ENCODE results near the gene SIPA1L2. TPM values are rescaled to one million over a fixed set of nuclear protein-coding genes. Genes with fewer than 3 reads are reported as not detected.

SIPA1L2 gene
- total RNA-seq, 3 donors from 2014 or later = 78.7 to 94.4 (median 79.0) TPM

DNA sequence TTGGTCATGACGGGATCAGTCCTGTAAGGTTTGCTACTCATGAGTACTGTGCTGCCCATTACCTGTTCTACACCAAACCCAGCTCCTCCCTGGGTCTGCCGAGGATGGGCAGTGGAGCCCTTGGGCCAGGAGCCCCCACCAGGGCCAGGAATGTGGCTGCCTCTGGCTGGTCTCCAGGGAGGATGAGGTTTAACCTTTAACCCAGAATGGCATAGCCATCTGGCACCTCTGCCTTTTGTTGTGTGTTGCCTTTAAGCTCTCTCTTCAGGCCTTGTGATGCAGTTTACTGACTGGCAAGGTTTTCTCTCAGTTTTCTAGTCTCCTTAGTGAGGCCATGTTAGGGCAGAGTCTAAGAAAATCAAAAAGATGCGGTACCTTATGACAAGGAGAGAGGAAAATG lies 38.6 kb downstream of the SIPA1L2 start:
- DNase-seq (no peak), ATAC-seq (no peak)
- TF ChIP-seq, protein P1, sequence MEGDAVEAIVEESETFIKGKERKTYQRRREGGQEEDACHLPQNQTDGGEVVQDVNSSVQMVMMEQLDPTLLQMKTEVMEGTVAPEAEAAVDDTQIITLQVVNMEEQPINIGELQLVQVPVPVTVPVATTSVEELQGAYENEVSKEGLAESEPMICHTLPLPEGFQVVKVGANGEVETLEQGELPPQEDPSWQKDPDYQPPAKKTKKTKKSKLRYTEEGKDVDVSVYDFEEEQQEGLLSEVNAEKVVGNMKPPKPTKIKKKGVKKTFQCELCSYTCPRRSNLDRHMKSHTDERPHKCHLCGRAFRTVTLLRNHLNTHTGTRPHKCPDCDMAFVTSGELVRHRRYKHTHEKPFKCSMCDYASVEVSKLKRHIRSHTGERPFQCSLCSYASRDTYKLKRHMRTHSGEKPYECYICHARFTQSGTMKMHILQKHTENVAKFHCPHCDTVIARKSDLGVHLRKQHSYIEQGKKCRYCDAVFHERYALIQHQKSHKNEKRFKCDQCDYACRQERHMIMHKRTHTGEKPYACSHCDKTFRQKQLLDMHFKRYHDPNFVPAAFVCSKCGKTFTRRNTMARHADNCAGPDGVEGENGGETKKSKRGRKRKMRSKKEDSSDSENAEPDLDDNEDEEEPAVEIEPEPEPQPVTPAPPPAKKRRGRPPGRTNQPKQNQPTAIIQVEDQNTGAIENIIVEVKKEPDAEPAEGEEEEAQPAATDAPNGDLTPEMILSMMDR (IDR thresholded peaks at IDR 0.05) = no peak
- no peak overlapping the region for H3K4me3 ChIP-seq
- peaks cover 3% of the 10 kb centered on the region for H3K36me3 ChIP-seq (ENCODE audit: low read depth)
- H3K9me3 ChIP-seq = no peaks in the 10 kb centered on the region
- intact Hi-C loops (cut with DNase I, micrococcal nuclease) = no loop called here
- H3K4me1 ChIP-seq (ENCODE audit: low read depth) = no peaks in the 10 kb centered on the region

DNA sequence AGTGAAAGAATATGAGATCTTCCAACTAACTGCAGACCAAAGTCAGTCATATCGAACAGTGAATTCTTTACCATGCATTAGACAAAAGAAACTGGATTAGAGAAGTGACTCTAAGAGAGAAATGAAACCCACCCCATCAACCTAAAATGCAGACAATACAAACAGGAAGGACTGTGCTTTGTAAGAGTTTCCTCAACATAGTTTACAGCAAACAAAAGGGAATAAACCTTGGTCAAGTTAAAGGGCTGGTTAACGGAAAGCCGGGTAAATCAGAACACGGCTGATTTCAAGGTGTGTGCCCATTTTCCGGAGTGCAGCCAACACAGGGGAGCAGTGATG lies 39.2 kb downstream of the SIPA1L2 start:
- ATAC-seq = peak; percentile 32
- Histone ChIP-seq H3K36me3 (ENCODE audit: low read depth) (peaks cover 3% of the 10 kb centered on the region), H3K9me3 (no peaks in the 10 kb centered on the region), H3K4me3 (no peak overlapping the region), H3K4me1 (ENCODE audit: low read depth) (no peaks in the 10 kb centered on the region)
- TF ChIP-seq, protein P1 (IDR thresholded peaks at IDR 0.05) = no peak
- no peak for DNase-seq
- intact Hi-C loops (cut with DNase I, micrococcal nuclease) = no loop called here

DNA sequence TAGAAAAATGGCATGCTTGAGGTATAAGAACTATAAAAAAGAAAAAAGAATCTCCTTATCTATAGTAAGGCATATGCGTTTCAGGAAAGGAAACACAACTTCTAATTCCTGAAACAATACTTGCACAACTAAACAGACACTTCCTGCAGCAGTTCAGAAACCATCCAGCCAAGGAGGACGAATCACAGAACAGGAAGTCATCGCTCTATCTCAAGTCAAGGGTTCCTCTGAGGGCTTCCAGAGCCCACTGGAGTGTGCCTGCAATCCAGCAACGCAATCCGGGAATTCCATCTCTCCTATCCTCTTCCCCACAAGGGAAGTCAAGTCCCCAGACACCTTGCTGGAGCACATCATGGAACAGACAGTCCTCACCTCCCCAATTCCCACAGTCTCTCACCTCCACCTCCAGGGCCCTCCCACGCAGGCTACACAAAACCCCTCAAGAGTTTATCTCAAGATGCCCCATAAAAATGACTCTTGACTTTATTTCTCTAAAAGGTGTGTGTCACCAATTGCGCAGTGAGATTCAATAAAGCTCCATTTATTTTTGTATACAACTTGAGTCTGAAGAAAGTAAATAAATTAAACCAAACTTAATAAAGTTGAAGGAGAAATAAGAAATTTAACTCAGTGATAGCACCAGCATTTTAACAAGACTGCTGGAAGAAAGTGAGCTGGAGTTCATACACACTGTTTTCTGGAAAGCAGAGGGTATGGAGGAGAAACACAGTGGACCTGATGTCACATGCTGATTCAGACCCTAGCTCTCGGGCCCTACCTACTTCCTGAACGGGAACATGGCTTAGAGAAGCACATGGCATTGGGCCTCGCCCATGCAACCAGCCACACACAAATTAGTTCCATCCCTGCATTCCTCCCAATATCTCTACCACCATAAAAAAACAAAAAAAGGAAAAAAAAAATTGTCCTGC lies 39.9 kb downstream of the SIPA1L2 start:
- intact Hi-C loops (cut with DNase I, micrococcal nuclease) = no loop called here
- DNase-seq (no peak), ATAC-seq (peak; percentile 59)
- H3K4me3 ChIP-seq = no peak overlapping the region
- no peaks in the 10 kb centered on the region for H3K4me1 ChIP-seq (ENCODE audit: low read depth)
- H3K9me3 ChIP-seq = no peaks in the 10 kb centered on the region
- TF ChIP-seq, protein P1 (IDR thresholded peaks at IDR 0.05) = no peak
- H3K36me3 ChIP-seq (ENCODE audit: low read depth) = peaks cover 3% of the 10 kb centered on the region

DNA sequence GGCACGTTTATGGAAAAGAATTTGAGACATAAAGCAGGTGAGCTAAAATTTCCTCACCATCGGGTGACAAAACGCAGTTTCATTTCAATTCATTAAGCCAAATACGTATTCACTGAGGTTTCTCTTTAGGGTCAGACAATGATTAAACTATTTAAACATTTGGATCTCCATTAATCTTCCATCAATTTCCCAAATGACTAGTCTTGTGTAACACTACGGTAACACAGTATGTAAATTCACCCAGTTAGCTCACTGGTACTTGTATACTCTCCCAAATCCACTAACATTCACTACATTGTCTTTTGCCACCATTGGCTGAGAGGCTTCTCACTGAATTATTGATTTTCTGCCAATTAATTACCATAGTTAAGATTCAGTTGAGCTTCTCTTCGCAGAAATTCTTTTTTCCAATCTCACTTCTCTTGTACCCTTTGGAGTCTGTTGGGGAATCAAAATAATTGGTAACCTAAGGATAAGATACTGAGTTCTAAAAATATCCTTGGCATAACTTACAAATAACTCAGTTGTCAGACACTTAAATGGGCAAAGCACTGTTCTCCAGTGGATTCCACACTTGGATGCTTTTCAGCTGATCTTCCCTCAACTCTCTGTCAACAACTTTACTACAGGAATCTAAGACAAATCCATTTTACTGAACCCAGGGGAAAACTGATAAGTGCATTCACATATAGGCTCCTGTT lies 40.7 kb downstream of the SIPA1L2 start:
- DNase-seq (no peak), ATAC-seq (no peak)
- Histone ChIP-seq H3K4me3 (no peak overlapping the region), H3K36me3 (ENCODE audit: low read depth) (peaks cover 3% of the 10 kb centered on the region), H3K9me3 (no peaks in the 10 kb centered on the region), H3K4me1 (ENCODE audit: low read depth) (no peaks in the 10 kb centered on the region)
- intact Hi-C loops (cut with DNase I, micrococcal nuclease) = no loop called here
- TF ChIP-seq, protein P1 (IDR thresholded peaks at IDR 0.05) = no peak

DNA sequence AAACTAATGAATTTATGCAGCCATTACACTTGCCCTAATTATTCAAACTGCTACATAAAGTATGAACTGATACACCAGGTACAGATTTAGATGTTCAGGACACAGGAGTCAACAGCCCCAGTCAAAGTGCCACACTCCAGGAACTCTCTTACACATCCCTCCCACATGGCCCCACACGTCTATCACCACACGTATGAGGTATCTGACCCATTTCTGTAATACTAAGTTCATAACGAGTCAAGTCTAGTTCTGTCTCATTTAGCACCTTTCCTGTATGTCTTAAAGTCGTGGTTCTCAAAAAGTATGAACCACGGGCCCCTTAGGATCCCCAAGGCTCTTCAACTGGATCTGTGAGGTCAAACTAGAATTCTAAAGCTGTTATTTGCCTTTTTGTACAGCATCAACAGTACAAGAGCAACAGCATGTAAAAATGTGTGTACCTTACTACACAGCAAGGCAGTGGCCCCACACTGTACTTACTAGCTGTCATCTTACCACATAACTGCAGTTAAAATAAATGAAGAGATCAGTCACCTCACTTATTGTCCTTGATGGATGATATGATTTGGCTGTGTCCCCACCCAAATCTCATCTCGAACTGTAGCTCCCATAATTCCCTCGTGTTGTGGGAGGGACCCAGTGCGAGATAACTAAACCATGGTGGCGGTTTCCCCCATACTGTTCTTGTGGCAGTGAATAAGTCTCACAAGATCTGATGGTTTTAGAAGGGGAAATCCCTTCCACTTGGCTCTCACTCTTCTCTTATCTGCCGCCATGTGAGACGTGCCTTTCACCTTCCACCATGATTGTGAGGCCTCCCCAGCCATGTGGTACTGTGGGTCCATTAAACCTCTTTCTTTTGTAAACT lies 42.6 kb downstream of the SIPA1L2 start:
- Histone ChIP-seq H3K4me1 (ENCODE audit: low read depth) (no peaks in the 10 kb centered on the region), H3K9me3 (no peaks in the 10 kb centered on the region), H3K36me3 (ENCODE audit: low read depth) (no peaks in the 10 kb centered on the region), H3K4me3 (no peak overlapping the region)
- ATAC-seq (no peak), DNase-seq (no peak)
- TF ChIP-seq, protein P1 (IDR thresholded peaks at IDR 0.05) = no peak
- intact Hi-C loops (cut with DNase I, micrococcal nuclease) = no loop called here

Measured in mucosa of descending colon (tissue), 3 donors.